ENCODE results near the gene FSHR. TPM values are rescaled to one million over a fixed set of nuclear protein-coding genes. Genes with fewer than 3 reads are reported as not detected.

FSHR gene
- polyA plus RNA-seq, 1 donor (not counting 4 experiments of a cell fraction or from before 2014, with no cell fraction given): not detected

GRCh38 chr2:48952143-48952542 lies 202.2 kb downstream of the FSHR start:
- no peak overlapping the region for H3K4me2 ChIP-seq (ENCODE audit: control insufficient read depth, extremely low read depth, insufficient read depth, low read depth, low read length)
- no peaks in the 10 kb centered on the region for H3K27me3 ChIP-seq (ENCODE audit: control insufficient read depth, extremely low read depth, insufficient read depth, low read length)
- no peaks in the 10 kb centered on the region for H3K9me1 ChIP-seq (ENCODE audit: control insufficient read depth, extremely low read depth, insufficient read depth, low read length)
- no peak for TF ChIP-seq CTCF (optimal IDR thresholded peaks at IDR 0.05 in 1 of 3, IDR thresholded peaks at IDR 0.05 in 1 of 3, conservative IDR thresholded peaks at IDR 0.05 in 1 of 3; ENCODE audit: extremely low read depth in 1 of 3, insufficient read depth in 2 of 3, low read length in 3 of 3)
- no peak for TF ChIP-seq EZH2 (IDR thresholded peaks at IDR 0.05; ENCODE audit: low read length)
- H4K20me1 ChIP-seq (ENCODE audit: control insufficient read depth, extremely low read depth, insufficient read depth, low read length): no peaks in the 10 kb centered on the region
- H3K4me3 ChIP-seq (ENCODE audit: control insufficient read depth in 2 of 3, extremely low read depth in 1 of 3, insufficient read depth in 2 of 3, low read depth in 1 of 3, low read length in 3 of 3): no peak overlapping the region
- no peak overlapping the region for H2AFZ ChIP-seq (ENCODE audit: control insufficient read depth, low read length)
- no peaks in the 10 kb centered on the region for H3K36me3 ChIP-seq (ENCODE audit: control insufficient read depth in 2 of 2, extremely low read depth in 1 of 2, insufficient read depth in 2 of 2, low read length in 2 of 2)
- H3K27ac ChIP-seq (ENCODE audit: control insufficient read depth, insufficient read depth, low read length): no peak overlapping the region
- FAIRE-seq (no peak), DNase-seq (ENCODE audit: low read depth, low spot score) (no peak)
- H3K79me2 ChIP-seq (ENCODE audit: control insufficient read depth, insufficient read depth, low read length): no peaks in the 10 kb centered on the region
- no peaks in the 10 kb centered on the region for H3K4me1 ChIP-seq (ENCODE audit: control insufficient read depth, extremely low read depth, insufficient read depth, low read length)
- H3K9ac ChIP-seq (ENCODE audit: control insufficient read depth, extremely low read depth, insufficient read depth, low read length): no peak overlapping the region
- dilution Hi-C loops (cut with MboI; ENCODE audit: extremely low pct_ligation_motif_present, low sequenced_read_pairs): no loop called here
- no peaks in the 10 kb centered on the region for H3K9me3 ChIP-seq (ENCODE audit: control insufficient read depth, low read depth, low read length)

GRCh38 chr2:48948400-48949125 lies 205.8 kb downstream of the FSHR start:
- no peaks in the 10 kb centered on the region for H3K9me3 ChIP-seq (ENCODE audit: control insufficient read depth, low read depth, low read length)
- H3K79me2 ChIP-seq (ENCODE audit: control insufficient read depth, insufficient read depth, low read length): no peaks in the 10 kb centered on the region
- H3K4me1 ChIP-seq (ENCODE audit: control insufficient read depth, extremely low read depth, insufficient read depth, low read length): no peaks in the 10 kb centered on the region
- dilution Hi-C loops (cut with MboI; ENCODE audit: extremely low pct_ligation_motif_present, low sequenced_read_pairs): no loop called here
- no peak overlapping the region for H2AFZ ChIP-seq (ENCODE audit: control insufficient read depth, low read length)
- H3K36me3 ChIP-seq (ENCODE audit: control insufficient read depth in 2 of 2, extremely low read depth in 1 of 2, insufficient read depth in 2 of 2, low read length in 2 of 2): no peaks in the 10 kb centered on the region
- TF ChIP-seq CTCF (optimal IDR thresholded peaks at IDR 0.05 in 1 of 3, IDR thresholded peaks at IDR 0.05 in 1 of 3, conservative IDR thresholded peaks at IDR 0.05 in 1 of 3; ENCODE audit: extremely low read depth in 1 of 3, insufficient read depth in 2 of 3, low read length in 3 of 3) (no peak), EZH2 (IDR thresholded peaks at IDR 0.05; ENCODE audit: low read length) (no peak)
- no peak overlapping the region for H3K27ac ChIP-seq (ENCODE audit: control insufficient read depth, insufficient read depth, low read length)
- no peak for FAIRE-seq
- no peak for DNase-seq (ENCODE audit: low read depth, low spot score)
- no peaks in the 10 kb centered on the region for H4K20me1 ChIP-seq (ENCODE audit: control insufficient read depth, extremely low read depth, insufficient read depth, low read length)
- no peaks in the 10 kb centered on the region for H3K27me3 ChIP-seq (ENCODE audit: control insufficient read depth, extremely low read depth, insufficient read depth, low read length)
- H3K4me2 ChIP-seq (ENCODE audit: control insufficient read depth, extremely low read depth, insufficient read depth, low read depth, low read length): no peak overlapping the region
- H3K9me1 ChIP-seq (ENCODE audit: control insufficient read depth, extremely low read depth, insufficient read depth, low read length): no peaks in the 10 kb centered on the region
- no peak overlapping the region for H3K4me3 ChIP-seq (ENCODE audit: control insufficient read depth in 2 of 3, extremely low read depth in 1 of 3, insufficient read depth in 2 of 3, low read depth in 1 of 3, low read length in 3 of 3)
- H3K9ac ChIP-seq (ENCODE audit: control insufficient read depth, extremely low read depth, insufficient read depth, low read length): no peak overlapping the region
